GM21381 (cell line): ENCODE measurements around the gene CCNF.

ENCODE experiments used
- ATAC-seq: cut with Tn5 transposase; IDR thresholded peaks from one replicate; pipeline ENCODE4 v1.9.1; 2021; ENCODE audit warnings: mild to moderate bottlenecking, moderate library complexity; ENCODE audit not compliant: unreplicated experiment

The CCNF gene

GRCh38 chr16:2455081-2455845 is 26.0 kb downstream of the CCNF start:
- ATAC-seq: no peak

GRCh38 chr16:2456551-2457153 is 27.4 kb downstream of the CCNF start:
- no peak for ATAC-seq

- no peak for ATAC-seq
Observed at GRCh38 chr16:2457267-2457666, 28.0 kb downstream of the CCNF start.

GRCh38 chr16:2457946-2458345 is 28.7 kb downstream of the CCNF start:
- no peak for ATAC-seq

GRCh38 chr16:2458887-2459646 is 29.8 kb downstream of the CCNF start:
- ATAC-seq: no peak

GRCh38 chr16:2459647-2460390 is 30.6 kb downstream of the CCNF start, which contains the start of gene TEDC2:
TEDC2 (plus strand) TSS chr16:2460109; CDS start chr16:2460145, 36 bp downstream.
- ATAC-seq: peak; percentile 89

- ATAC-seq: no peak
Observed at GRCh38 chr16:2460391-2460713, 31.1 kb downstream of the CCNF start.

- no peak for ATAC-seq
Observed at GRCh38 chr16:2460916-2461315, 31.7 kb downstream of the CCNF start.

GRCh38 chr16:2462031-2462866 is 33.0 kb downstream of the CCNF start:
- no peak for ATAC-seq

GRCh38 chr16:2464333-2464732 is 35.1 kb downstream of the CCNF start:
- no peak for ATAC-seq

- ATAC-seq: no peak
Observed at GRCh38 chr16:2465653-2466415, 36.6 kb downstream of the CCNF start.

GRCh38 chr16:2466667-2467527 is 37.6 kb downstream of the CCNF start:
- no peak for ATAC-seq

- ATAC-seq: no peak
Observed at GRCh38 chr16:2467528-2468232, 38.4 kb downstream of the CCNF start.

- no peak for ATAC-seq
Observed at GRCh38 chr16:2468233-2468724, 39.0 kb downstream of the CCNF start.

GRCh38 chr16:2468725-2469398 is 39.6 kb downstream of the CCNF start:
- ATAC-seq: no peak

GRCh38 chr16:2469399-2470233 is 40.4 kb downstream of the CCNF start:
- no peak for ATAC-seq
